ENCODE results near the gene WNT5B.

- TF ChIP-seq TAF1 (IDR thresholded peaks at IDR 0.05; ENCODE audit: borderline replicate concordance, low read depth, low read length) (no peak), USF2 (IDR thresholded peaks at IDR 0.05; ENCODE audit: borderline replicate concordance, low read depth, low read length) (no peak), CTCF (IDR thresholded peaks at IDR 0.05) (no peak), USF1 (IDR thresholded peaks at IDR 0.05; ENCODE audit: borderline replicate concordance, low read depth) (no peak), YY1 (IDR thresholded peaks at IDR 0.05; ENCODE audit: low read depth) (no peak), SMC3 (IDR thresholded peaks at IDR 0.05; ENCODE audit: low read depth, low read length) (no peak), FOXM1 (IDR thresholded peaks at IDR 0.05; ENCODE audit: low read depth) (no peak)
- TF ChIP-seq, protein P1, sequence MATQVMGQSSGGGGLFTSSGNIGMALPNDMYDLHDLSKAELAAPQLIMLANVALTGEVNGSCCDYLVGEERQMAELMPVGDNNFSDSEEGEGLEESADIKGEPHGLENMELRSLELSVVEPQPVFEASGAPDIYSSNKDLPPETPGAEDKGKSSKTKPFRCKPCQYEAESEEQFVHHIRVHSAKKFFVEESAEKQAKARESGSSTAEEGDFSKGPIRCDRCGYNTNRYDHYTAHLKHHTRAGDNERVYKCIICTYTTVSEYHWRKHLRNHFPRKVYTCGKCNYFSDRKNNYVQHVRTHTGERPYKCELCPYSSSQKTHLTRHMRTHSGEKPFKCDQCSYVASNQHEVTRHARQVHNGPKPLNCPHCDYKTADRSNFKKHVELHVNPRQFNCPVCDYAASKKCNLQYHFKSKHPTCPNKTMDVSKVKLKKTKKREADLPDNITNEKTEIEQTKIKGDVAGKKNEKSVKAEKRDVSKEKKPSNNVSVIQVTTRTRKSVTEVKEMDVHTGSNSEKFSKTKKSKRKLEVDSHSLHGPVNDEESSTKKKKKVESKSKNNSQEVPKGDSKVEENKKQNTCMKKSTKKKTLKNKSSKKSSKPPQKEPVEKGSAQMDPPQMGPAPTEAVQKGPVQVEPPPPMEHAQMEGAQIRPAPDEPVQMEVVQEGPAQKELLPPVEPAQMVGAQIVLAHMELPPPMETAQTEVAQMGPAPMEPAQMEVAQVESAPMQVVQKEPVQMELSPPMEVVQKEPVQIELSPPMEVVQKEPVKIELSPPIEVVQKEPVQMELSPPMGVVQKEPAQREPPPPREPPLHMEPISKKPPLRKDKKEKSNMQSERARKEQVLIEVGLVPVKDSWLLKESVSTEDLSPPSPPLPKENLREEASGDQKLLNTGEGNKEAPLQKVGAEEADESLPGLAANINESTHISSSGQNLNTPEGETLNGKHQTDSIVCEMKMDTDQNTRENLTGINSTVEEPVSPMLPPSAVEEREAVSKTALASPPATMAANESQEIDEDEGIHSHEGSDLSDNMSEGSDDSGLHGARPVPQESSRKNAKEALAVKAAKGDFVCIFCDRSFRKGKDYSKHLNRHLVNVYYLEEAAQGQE (IDR thresholded peaks at IDR 0.05; ENCODE audit: low read depth, low read length) = no peak
Measured at GRCh38 chr12:1688086-1688710, 59.2 kb downstream of the WNT5B start.

Data from SK-N-SH (cell line).